GM12872 (cell line): ENCODE measurements around the gene ATG4B.

ENCODE experiments used
- CTCF ChIP-seq: IDR thresholded peaks from 3 replicates; pipeline ENCODE4 v1.5.1; 2011; ENCODE audit warnings: low read depth, mild to moderate bottlenecking, low read length, moderate library complexity; ENCODE audit not compliant: insufficient read depth

The ATG4B gene

GRCh38 chr2:241656190-241656741 is 18.8 kb downstream of the ATG4B start:
- no peak for TF ChIP-seq CTCF

- TF ChIP-seq CTCF = no peak
Measured at GRCh38 chr2:241657786-241658254, 20.3 kb downstream of the ATG4B start.

GRCh38 chr2:241658296-241658695 is 20.8 kb downstream of the ATG4B start:
- no peak for TF ChIP-seq CTCF

- TF ChIP-seq CTCF = peak; percentile 68
Measured at GRCh38 chr2:241659150-241659739, 21.8 kb downstream of the ATG4B start.

GRCh38 chr2:241660593-241661213 is 23.2 kb downstream of the ATG4B start:
- no peak for TF ChIP-seq CTCF

GRCh38 chr2:241665731-241666440 is 28.4 kb downstream of the ATG4B start:
- TF ChIP-seq CTCF = no peak
